SK-N-SH (cell line): ENCODE data around the gene RBL2.

Source experiments
- EP300 ChIP-seq, 2 experiments: IDR thresholded peaks; 2 replicates each; pipeline versions ENCODE4 v1.4.0 to v1.6.1; 2012; ENCODE audit warnings: borderline replicate concordance in 1 of 2, low read depth in 1 of 2, low read length in 1 of 2
- NFIC ChIP-seq: IDR thresholded peaks from 2 replicates; pipeline ENCODE4 v1.4.0; 2012; ENCODE audit warnings: borderline replicate concordance
- POLR2AphosphoS5 ChIP-seq: IDR thresholded peaks from 2 replicates; pipeline ENCODE4 v1.6.1; 2012; ENCODE audit warnings: low read depth, low read length
- TAF1 ChIP-seq: IDR thresholded peaks from 2 replicates; pipeline ENCODE4 v1.6.1; 2012; ENCODE audit warnings: low read depth, mild to moderate bottlenecking, low read length, moderate library complexity, borderline replicate concordance
- TEAD4 ChIP-seq: IDR thresholded peaks from 2 replicates; pipeline ENCODE4 v1.4.0; 2012; ENCODE audit warnings: mild to moderate bottlenecking, borderline replicate concordance; ENCODE audit not compliant: insufficient read depth
- YY1 ChIP-seq: IDR thresholded peaks from 2 replicates; pipeline ENCODE4 v1.4.0; 2012; ENCODE audit warnings: low read depth, mild to moderate bottlenecking
- TF ChIP-seq, protein P1 (sequence below): fragments of 200-600 bp; sonication (generic); IDR thresholded peaks from 2 replicates; pipeline ENCODE4 v1.6.1; 2017; ENCODE audit warnings: antibody characterized with exemption, mild to moderate bottlenecking, moderate library complexity
- TF ChIP-seq, protein P2 (sequence below): fragments of 150-350 bp; IDR thresholded peaks from 2 replicates; pipeline ENCODE4 v1.6.1; 2017; ENCODE audit warnings: antibody characterized with exemption, low read length, low read depth, borderline replicate concordance

DNA sequence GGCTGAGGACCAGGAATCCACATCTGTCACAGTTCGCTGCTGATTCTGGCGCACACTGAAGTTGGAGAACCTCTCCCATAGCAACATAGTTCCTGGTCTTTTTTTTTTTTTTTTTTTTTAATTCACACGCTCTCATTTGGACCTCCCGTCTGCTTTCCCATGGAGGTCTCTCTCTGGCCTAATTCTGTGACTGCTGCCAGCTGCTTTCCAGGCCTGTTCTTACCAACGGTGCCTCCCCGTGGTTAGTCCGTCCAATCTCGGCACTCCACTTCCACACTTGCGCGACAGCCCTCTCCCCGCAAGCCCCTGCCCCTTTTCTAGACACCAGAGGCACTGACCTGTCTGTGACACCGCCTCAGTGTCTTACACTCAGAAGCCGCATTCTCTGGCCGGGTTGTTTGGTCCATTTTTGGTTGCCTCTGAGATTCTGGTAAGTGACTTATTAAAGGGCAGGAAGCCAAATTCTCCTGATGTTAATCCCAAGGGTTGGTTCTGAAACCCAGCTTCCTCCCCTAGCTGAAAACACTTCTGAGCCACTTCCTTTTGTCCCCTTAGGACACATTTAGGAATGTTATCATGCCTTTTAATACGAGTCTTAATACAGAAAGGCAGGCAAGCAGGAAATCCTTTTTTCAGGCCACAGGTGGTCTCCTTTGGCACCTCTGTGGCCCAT is 69.9 kb downstream of the RBL2 start:
- TF ChIP-seq, protein P1, sequence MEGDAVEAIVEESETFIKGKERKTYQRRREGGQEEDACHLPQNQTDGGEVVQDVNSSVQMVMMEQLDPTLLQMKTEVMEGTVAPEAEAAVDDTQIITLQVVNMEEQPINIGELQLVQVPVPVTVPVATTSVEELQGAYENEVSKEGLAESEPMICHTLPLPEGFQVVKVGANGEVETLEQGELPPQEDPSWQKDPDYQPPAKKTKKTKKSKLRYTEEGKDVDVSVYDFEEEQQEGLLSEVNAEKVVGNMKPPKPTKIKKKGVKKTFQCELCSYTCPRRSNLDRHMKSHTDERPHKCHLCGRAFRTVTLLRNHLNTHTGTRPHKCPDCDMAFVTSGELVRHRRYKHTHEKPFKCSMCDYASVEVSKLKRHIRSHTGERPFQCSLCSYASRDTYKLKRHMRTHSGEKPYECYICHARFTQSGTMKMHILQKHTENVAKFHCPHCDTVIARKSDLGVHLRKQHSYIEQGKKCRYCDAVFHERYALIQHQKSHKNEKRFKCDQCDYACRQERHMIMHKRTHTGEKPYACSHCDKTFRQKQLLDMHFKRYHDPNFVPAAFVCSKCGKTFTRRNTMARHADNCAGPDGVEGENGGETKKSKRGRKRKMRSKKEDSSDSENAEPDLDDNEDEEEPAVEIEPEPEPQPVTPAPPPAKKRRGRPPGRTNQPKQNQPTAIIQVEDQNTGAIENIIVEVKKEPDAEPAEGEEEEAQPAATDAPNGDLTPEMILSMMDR, result no peak
- TF ChIP-seq, protein P2, sequence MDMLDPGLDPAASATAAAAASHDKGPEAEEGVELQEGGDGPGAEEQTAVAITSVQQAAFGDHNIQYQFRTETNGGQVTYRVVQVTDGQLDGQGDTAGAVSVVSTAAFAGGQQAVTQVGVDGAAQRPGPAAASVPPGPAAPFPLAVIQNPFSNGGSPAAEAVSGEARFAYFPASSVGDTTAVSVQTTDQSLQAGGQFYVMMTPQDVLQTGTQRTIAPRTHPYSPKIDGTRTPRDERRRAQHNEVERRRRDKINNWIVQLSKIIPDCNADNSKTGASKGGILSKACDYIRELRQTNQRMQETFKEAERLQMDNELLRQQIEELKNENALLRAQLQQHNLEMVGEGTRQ, result no peak
- no peak for TF ChIP-seq EP300 (IDR thresholded peaks at IDR 0.05; ENCODE audit: borderline replicate concordance in 1 of 2, low read depth in 1 of 2, low read length in 1 of 2)
- no peak for TF ChIP-seq TEAD4
- TF ChIP-seq TAF1, result no peak
- TF ChIP-seq YY1, result no peak
- no peak for TF ChIP-seq POLR2AphosphoS5
- TF ChIP-seq NFIC, result no peak
